Limb (tissue), 2 donors: ENCODE measurements around the gene ANKRD11.
"Not testable (repeated sequence)": the region's sequence is repeated elsewhere in the genome, so short reads cannot be mapped to it uniquely, and the experiment has no call there.

Experiments
- DNase-seq, 2 donors: peaks; one replicate each; pipeline ENCODE4 v3.0.0-alpha.2; 2016; ENCODE audit errors: extremely low spot score in 2 of 2

ANKRD11 gene

GRCh38 chr16:89318430-89318758 is 172.0 kb downstream of the ANKRD11 start:
- DNase-seq: no peak

GRCh38 chr16:89317729-89318429 is 172.5 kb downstream of the ANKRD11 start:
- DNase-seq: no peak

GRCh38 chr16:89317101-89317671 is 173.2 kb downstream of the ANKRD11 start:
- no peak for DNase-seq

- no peak for DNase-seq
These were observed 173.7 kb downstream of the ANKRD11 start for GRCh38 chr16:89316701-89317100.

GRCh38 chr16:89315791-89316581 is 174.4 kb downstream of the ANKRD11 start:
- no peak for DNase-seq

GRCh38 chr16:89315271-89315670 is 175.1 kb downstream of the ANKRD11 start:
- DNase-seq: no peak

GRCh38 chr16:89314854-89315253 is 175.5 kb downstream of the ANKRD11 start:
- no peak for DNase-seq

- no peak for DNase-seq
These were observed 176.0 kb downstream of the ANKRD11 start for GRCh38 chr16:89314357-89314756.

GRCh38 chr16:89313583-89313982 is 176.8 kb downstream of the ANKRD11 start:
- DNase-seq: no peak

- DNase-seq: no peak
These were observed 177.6 kb downstream of the ANKRD11 start for GRCh38 chr16:89312598-89313299.

GRCh38 chr16:89312194-89312593 is 178.2 kb downstream of the ANKRD11 start:
- DNase-seq: no peak

GRCh38 chr16:89311636-89312035 is 178.7 kb downstream of the ANKRD11 start:
- no peak for DNase-seq

GRCh38 chr16:89309438-89310122 is 180.8 kb downstream of the ANKRD11 start:
- no peak for DNase-seq

- DNase-seq: no peak
These were observed 181.7 kb downstream of the ANKRD11 start for GRCh38 chr16:89308391-89309333.

- no peak for DNase-seq
These were observed 182.9 kb downstream of the ANKRD11 start for GRCh38 chr16:89307421-89307805.

GRCh38 chr16:89306457-89307420 is 183.6 kb downstream of the ANKRD11 start:
- not testable (repeated sequence) for DNase-seq

GRCh38 chr16:89304941-89305705 is 185.2 kb downstream of the ANKRD11 start:
- no peak for DNase-seq

GRCh38 chr16:89304181-89304851 is 186.0 kb downstream of the ANKRD11 start:
- no peak for DNase-seq
